PC-3 (cell line): ENCODE results near the gene MARS2. TPM values are rescaled to one million over a fixed set of nuclear protein-coding genes. Genes with fewer than 3 reads are reported as not detected.

Experiments used
- ATAC-seq: fragments of 200-7000 bp; cut with Tn5 transposase; 2 replicates; pipeline ENCODE4 v1.9.1; 2020; ENCODE audit warnings: mild to moderate bottlenecking, moderate library complexity
- BruUV-seq: library from RNA; stranded (reverse); fragments of 400-500 nt; replicated peaks from 2 replicates; lab custom pipeline; 2021; lab: Mats Ljungman, UMichigan
- CTCF ChIA-PET: fragments of 300-600 bp; sonication (Branson Sonifier 250); formaldehyde crosslinking; loops from one replicate; lab custom pipeline; 2022; ENCODE audit warnings: antibody characterized with exemption; lab: Charles Lee
- POLR2A ChIA-PET: fragments of 300-600 bp; sonication (Branson Sonifier 250); formaldehyde crosslinking; loops from one replicate; lab custom pipeline; 2022; ENCODE audit warnings: antibody characterized with exemption; ENCODE audit not compliant: unreplicated experiment; lab: Charles Lee
- DNase-seq: peaks from one replicate; pipeline ENCODE4 v3.0.0-alpha.2; 2015
- H2AFZ ChIP-seq: fragments of 300-600 bp; sonication (generic); 2 replicates; pipeline ENCODE4 v1.6.0; 2016; ENCODE audit warnings: antibody characterized with exemption, low read length
- H3F3A ChIP-seq: fragments of 300-600 bp; sonication (generic); one replicate; pipeline ENCODE4 v1.6.0; 2017; ENCODE audit warnings: antibody characterized with exemption, low read length, control low read depth, mild to moderate bottlenecking; ENCODE audit not compliant: unreplicated experiment
- H3K27ac ChIP-seq: fragments of 300-600 bp; sonication (generic); 2 replicates; pipeline ENCODE4 v1.5.1; 2016; ENCODE audit warnings: mild to moderate bottlenecking, low read length
- H3K27me3 ChIP-seq: fragments of 300-600 bp; sonication (generic); 2 replicates; pipeline ENCODE4 v1.6.1; 2016; ENCODE audit warnings: low read length, mixed read lengths
- H3K36me3 ChIP-seq: fragments of 300-600 bp; sonication (generic); 2 replicates; pipeline ENCODE4 v1.6.1; 2016; ENCODE audit warnings: low read depth, mixed run types, low read length, mixed read lengths
- H3K4me1 ChIP-seq: fragments of 300-600 bp; sonication (generic); 2 replicates; pipeline ENCODE4 v1.5.1; 2016; ENCODE audit warnings: low read length; ENCODE audit not compliant: insufficient read depth
- H3K4me2 ChIP-seq: fragments of 300-600 bp; sonication (generic); 2 replicates; pipeline ENCODE4 v1.6.0; 2016; ENCODE audit warnings: low read length
- H3K4me3 ChIP-seq: fragments of 300-600 bp; sonication (generic); 2 replicates; pipeline ENCODE4 v1.5.1; 2016; ENCODE audit warnings: mild to moderate bottlenecking, low read length, mixed read lengths
- H3K79me2 ChIP-seq: fragments of 300-600 bp; sonication (generic); 2 replicates; pipeline ENCODE4 v1.6.1; 2017; ENCODE audit warnings: low read length, mixed read lengths
- H3K9ac ChIP-seq: fragments of 300-600 bp; sonication (generic); 2 replicates; pipeline ENCODE4 v1.6.0; 2016; ENCODE audit warnings: mild to moderate bottlenecking, low read length
- H3K9me2 ChIP-seq: fragments of 300-600 bp; sonication (generic); replicated peaks from 2 replicates; pipeline ENCODE4 v1.6.1; 2016; ENCODE audit warnings: mixed run types, low read length, mixed read lengths
- H3K9me3 ChIP-seq: fragments of 300-600 bp; sonication (generic); 2 replicates; pipeline ENCODE4 v1.6.1; 2016; ENCODE audit warnings: low read length, mixed read lengths
- H4K20me1 ChIP-seq: fragments of 300-600 bp; sonication (generic); 2 replicates; pipeline ENCODE4 v1.6.1; 2016; ENCODE audit warnings: low read length, mixed read lengths
- CTCF ChIP-seq: fragments of 300-600 bp; sonication (generic); conservative IDR thresholded peaks from 2 replicates; pipeline ENCODE4 v1.5.1; 2017; ENCODE audit warnings: antibody characterized with exemption, low read depth, mild to moderate bottlenecking, low read length
- EZH2 ChIP-seq: fragments of 300-600 bp; sonication (generic); IDR thresholded peaks from one replicate; pipeline ENCODE4 v1.6.1; 2017; ENCODE audit warnings: antibody characterized with exemption, mild to moderate bottlenecking, low read length; ENCODE audit not compliant: unreplicated experiment
- EZH2phosphoT487 ChIP-seq: fragments of 300-600 bp; sonication (generic); IDR thresholded peaks from 2 replicates; pipeline ENCODE4 v1.6.1; 2018; ENCODE audit warnings: mild to moderate bottlenecking, antibody characterized with exemption, low read length, borderline replicate concordance
- intact Hi-C: fragments of 100-400 bp; cut with micrococcal nuclease; formaldehyde crosslinking; loops from 2 replicates; pipeline ENCODE4 v1.9.0; 2023
- total RNA-seq: library from RNA; depleted of rRNA; stranded (reverse); fragments of >200 nt; gene quantifications from 2 replicates; pipeline ENCODE4 v1.2.3, GENCODE V29; 2014

MARS2 gene
- total RNA-seq, 1 experiment from 2014 or later = 8.3 TPM

GRCh38 chr2:197710424-197711042 lies 5.4 kb downstream of the MARS2 start:
- H3K36me3 ChIP-seq = peaks cover 19% of the 10 kb centered on the region
- H3K4me1 ChIP-seq = peaks cover 9% of the 10 kb centered on the region
- no peak for DNase-seq
- no TSS peak for BruUV-seq
- H3K9ac ChIP-seq = no peak overlapping the region
- no peaks in the 10 kb centered on the region for H3K27me3 ChIP-seq
- H3K27ac ChIP-seq = no peak overlapping the region
- intact Hi-C loops = no loop called here
- POLR2A ChIA-PET = interaction anchor here (0.6 kb wide), 1 partner anchor 211 kb away, joined by 3 read pairs; the partner anchor contains the start of genes HSPD1 and HSPE1
- TF ChIP-seq EZH2phosphoT487 (no peak), CTCF (no peak), EZH2 (no peak)
- H3K9me2 ChIP-seq = no peaks in the 10 kb centered on the region
- H2AFZ ChIP-seq = no peak overlapping the region
- no peak overlapping the region for H3K4me2 ChIP-seq
- H3K9me3 ChIP-seq = no peaks in the 10 kb centered on the region
- peaks cover 42% of the 10 kb centered on the region for H4K20me1 ChIP-seq
- no peaks in the 10 kb centered on the region for H3F3A ChIP-seq
- peaks cover 84% of the 10 kb centered on the region for H3K79me2 ChIP-seq
- H3K4me3 ChIP-seq = no peak overlapping the region
- no peak for ATAC-seq
- CTCF ChIA-PET = no interaction called here

- ChIA-PET POLR2A (no interaction called here), CTCF (no interaction called here)
- Histone ChIP-seq H3K36me3 (peaks cover 20% of the 10 kb centered on the region), H2AFZ (no peak overlapping the region), H3K4me2 (no peak overlapping the region), H3K9me2 (no peaks in the 10 kb centered on the region), H3K27ac (no peak overlapping the region), H3K4me3 (no peak overlapping the region), H3F3A (no peaks in the 10 kb centered on the region), H3K4me1 (peaks cover 9% of the 10 kb centered on the region), H4K20me1 (peaks cover 35% of the 10 kb centered on the region), H3K9ac (no peak overlapping the region), H3K27me3 (no peaks in the 10 kb centered on the region), H3K9me3 (no peaks in the 10 kb centered on the region), H3K79me2 (peaks cover 74% of the 10 kb centered on the region)
- ATAC-seq (no peak), DNase-seq (no peak)
- no TSS peak for BruUV-seq
- intact Hi-C loops = no loop called here
- TF ChIP-seq CTCF = no peak
- TF ChIP-seq EZH2 = no peak
- no peak for TF ChIP-seq EZH2phosphoT487
Measured at GRCh38 chr2:197711578-197711977, 6.4 kb downstream of the MARS2 start.

- CTCF ChIA-PET = no interaction called here
- no peak for DNase-seq
- no peak overlapping the region for H3K27ac ChIP-seq
- peaks cover 20% of the 10 kb centered on the region for H3K36me3 ChIP-seq
- no peak overlapping the region for H2AFZ ChIP-seq
- no peaks in the 10 kb centered on the region for H3K27me3 ChIP-seq
- TF ChIP-seq CTCF (no peak), EZH2 (no peak), EZH2phosphoT487 (no peak)
- intact Hi-C loops = no loop called here
- H3K79me2 ChIP-seq = peaks cover 57% of the 10 kb centered on the region
- BruUV-seq = no TSS peak
- no peaks in the 10 kb centered on the region for H3K9me2 ChIP-seq
- no peaks in the 10 kb centered on the region for H3F3A ChIP-seq
- H3K4me2 ChIP-seq = no peak overlapping the region
- POLR2A ChIA-PET = no interaction called here
- ATAC-seq = no peak
- H4K20me1 ChIP-seq = peaks cover 18% of the 10 kb centered on the region
- H3K4me1 ChIP-seq = peaks cover 8% of the 10 kb centered on the region
- no peaks in the 10 kb centered on the region for H3K9me3 ChIP-seq
- H3K9ac ChIP-seq = no peak overlapping the region
- H3K4me3 ChIP-seq = no peak overlapping the region
Measured at GRCh38 chr2:197713271-197713670, 8.1 kb downstream of the MARS2 start.
